GM19397 (cell line): Measurements from ENCODE around the gene LRRC10.
A peak's percentile ranks its signal among the peaks of the same experiment; 100 is the strongest.
"Not testable (repeated sequence)": the region's sequence is repeated elsewhere in the genome, so short reads cannot be mapped to it uniquely, and the experiment has no call there.

ENCODE experiments used
- ATAC-seq: cut with Tn5 transposase; IDR thresholded peaks from one replicate; pipeline ENCODE4 v1.9.1; 2021; ENCODE audit warnings: mild to moderate bottlenecking, moderate library complexity; ENCODE audit not compliant: unreplicated experiment

The LRRC10 gene

DNA sequence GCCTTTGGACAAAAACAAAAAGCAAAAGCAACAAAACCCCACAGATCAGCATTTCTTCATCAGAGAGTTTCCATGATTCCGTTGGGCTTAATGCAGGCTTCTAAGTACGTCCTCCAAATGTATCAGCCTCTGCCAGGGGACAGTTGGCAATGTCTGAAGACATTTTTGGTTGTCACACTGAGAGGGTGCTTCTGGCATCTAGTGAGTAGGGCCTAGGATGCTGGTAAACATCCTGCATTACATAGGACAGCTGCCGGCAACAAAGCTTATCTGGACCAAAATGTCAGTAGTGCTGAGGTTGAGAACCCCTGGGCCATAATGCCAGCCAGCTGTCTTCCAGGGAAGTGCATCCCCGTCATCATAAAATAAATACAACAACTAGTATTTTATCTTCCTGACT, 9.4 kb upstream of the LRRC10 start:
- ATAC-seq = no peak

DNA sequence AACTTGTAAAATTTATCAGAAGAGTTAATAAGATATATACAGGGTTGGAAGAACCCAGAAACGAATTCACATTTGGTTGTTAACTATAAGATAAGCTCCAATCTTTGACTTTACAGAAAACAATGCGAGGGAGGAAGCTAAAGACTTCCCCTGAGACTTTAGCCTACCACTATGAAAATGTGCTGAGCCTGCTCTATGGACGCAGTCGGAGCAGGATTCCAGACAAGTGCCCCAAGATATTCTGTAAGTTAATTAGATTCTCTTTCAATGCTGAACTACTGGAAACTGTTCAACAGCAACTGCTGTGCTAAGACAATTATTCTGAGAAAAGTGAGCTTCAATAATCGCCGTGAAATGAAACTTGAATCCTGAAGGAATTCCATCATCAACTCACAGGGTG, 8.3 kb upstream of the LRRC10 start:
- no peak for ATAC-seq

DNA sequence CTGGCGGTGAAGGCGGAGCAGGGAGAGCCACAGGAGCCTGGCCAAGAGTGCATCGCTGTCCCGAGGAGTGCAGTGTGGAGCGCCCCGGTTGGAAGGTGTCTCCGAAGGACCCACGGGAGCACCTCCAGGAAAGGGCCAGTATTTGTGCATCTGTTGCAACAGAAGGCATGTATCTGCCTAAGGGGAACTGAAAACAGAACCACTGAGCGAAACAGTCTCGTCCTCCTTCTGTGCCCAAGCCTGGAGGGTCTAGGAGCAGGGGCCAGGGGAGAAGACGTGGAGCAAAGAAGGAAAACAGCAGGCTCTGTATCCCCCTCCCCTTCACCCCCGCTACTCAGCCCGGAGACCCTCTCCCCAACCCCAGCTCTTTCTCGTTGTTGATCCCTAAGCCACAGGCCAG, 5.3 kb upstream of the LRRC10 start:
- no peak for ATAC-seq

DNA sequence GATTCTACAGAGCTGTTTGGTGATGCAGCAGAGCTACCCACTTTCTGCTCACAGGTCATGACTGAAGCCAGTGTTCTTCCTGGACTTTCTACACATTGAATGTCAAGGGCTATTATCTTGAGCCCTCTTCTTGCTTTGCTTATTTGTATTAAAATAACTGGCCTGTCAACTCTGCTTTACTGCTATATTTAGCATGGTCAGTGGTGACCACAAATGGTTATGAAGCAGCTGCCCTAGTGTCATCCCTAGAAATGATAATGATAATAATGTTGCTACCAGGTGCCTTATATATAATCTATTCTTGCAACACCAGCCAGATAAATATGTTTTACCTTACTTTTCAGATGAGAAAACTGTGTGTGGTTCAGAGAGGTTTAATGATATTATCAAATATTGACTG, 2.6 kb upstream of the LRRC10 start:
- ATAC-seq = no peak

DNA sequence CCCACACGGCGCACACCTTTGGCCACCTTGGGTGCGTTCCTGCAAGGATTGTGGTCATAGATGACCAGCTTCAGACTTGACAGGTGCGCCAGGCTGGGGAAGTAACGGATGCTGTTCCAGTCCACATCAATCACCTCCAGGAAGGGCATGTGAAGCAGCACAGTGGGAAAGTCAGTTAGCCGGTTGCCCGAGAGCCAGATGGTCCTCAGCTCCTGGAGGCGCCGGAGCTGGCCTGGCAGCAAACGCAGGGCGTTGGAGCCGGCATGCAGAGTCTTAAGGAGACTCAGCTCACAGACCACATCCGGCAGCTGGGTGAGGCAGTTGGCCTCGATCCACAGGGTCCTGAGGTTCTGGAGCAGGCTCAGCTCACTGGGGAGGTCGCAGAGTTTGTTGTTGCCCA, 581 bp downstream of the LRRC10 start:
- ATAC-seq = no peak

DNA sequence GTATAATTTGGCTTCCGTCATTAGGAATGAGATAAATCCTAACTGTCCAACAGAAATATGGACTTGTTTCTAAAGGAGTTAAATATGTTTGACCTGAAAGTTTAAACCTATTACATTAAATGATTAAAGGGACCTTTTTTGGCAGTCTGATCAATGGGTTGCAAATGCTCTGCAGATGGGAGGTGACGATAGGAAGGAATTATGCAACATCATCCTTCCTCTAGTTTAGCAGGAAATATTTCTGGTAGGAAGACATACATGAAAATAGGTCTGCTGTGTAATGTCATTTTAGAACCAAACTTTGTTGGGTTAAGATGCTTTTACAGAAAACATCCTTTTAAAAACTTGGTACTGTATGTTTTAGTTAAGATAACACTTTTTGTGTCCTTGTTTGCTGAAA, 2.6 kb downstream of the LRRC10 start:
- no peak for ATAC-seq

DNA sequence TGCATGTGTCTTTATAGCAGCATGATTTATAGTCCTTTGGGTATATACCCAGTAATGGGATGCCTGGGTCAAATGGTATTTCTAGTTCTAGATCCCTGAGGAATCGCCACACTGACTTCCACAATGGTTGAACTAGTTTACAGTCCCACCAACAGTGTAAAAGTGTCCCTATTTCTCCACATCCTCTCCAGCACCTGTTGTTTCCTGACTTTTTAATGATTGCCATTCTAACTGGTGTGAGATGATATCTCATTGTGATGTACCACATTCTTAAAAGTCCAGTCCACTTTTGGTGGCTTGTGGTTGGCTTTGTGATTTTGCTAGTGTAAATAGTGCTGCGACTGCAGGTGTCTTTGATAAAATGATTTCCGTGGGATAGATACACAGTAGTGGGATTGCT, 6.4 kb downstream of the LRRC10 start:
- not testable (repeated sequence) for ATAC-seq

DNA sequence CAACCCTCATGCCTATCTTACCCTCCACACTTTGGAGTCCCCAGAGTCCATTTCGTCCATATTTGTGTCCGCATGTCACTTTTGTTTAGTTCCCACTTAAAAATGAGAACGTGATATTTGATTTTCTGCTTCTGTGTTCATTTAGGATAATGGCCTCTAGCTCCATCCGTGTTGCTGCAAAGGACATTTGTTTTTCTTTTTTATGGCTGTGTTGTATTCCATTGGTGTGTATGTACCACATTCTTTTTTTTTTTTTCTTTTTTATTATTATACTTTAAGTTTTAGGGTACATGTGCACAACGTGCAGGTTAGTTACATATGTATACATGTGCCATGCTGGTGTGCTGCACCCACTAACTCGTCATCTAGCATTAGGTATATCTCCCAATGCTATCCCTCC, 7.2 kb downstream of the LRRC10 start:
- not testable (repeated sequence) for ATAC-seq

DNA sequence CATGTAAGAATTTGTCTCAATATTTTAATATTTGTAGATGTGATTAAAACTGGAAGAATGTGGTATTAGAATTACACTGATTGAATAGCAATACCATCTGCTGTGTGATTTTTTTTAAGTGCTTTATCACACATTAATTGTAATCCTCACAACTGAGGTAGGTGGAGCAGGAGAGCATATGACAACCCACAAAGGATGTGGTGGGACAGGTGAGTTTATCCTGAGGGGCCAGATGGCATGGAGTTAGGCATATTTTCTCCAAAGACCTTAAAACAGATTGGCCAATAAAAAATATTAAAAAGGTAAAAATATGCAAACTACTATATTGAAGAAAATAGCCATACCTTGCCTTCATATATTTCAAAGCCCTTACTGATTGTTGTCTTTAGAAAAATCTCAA, 7.8 kb downstream of the LRRC10 start:
- ATAC-seq = no peak

DNA sequence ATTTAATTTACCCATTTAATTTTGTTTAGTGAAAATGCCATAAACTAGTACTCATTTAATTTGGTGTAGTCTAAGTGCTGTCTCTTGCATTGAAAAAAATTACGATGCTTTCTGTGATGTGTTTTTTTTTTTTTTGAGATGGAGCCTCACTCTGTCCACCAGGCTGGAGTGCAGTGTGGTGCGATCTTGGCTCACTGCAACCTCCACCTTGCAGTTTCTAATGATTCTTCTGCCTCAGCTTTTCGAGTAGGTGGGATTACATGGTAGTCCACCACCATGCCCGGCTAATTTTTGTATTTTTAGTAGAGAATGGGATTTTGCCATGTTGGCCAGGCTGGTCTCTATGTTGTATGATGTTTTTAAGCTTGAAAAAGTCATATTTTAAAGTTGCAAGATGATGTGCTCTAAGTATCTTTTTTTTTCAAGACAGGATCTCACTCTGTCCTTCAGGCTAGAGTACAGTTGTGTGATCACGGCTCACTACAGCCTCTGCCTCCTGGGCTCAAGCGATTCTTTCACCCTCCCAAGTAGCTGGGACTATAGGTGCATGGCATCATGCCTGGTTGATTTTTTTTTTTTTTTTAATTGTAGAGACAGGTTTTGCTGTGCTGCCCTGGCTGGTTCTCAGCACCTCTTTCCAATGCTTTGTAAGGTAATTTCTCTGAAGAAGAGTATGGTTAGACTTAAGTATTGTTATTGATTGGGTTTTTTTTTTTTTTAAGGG, 8.6 kb downstream of the LRRC10 start:
- no peak for ATAC-seq

DNA sequence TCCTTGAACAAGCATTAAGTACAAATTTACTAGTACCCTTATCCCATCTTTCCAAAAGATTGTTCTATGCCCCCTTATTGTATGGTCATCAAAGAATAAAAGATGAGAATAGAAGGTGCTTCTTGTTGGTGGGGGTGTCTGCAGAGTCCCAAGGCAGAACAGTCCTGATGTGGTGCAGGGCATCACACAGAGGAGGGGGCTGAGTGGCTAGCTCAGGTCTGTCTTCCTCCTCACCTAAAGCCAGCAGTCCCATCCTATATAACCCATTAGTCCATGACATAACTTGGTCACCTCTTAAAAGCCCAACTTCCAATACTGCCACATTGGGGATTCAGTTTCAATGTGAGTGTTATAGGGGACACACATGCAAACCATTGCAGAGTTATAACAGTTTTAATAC, 9.9 kb downstream of the LRRC10 start:
- ATAC-seq = no peak

DNA sequence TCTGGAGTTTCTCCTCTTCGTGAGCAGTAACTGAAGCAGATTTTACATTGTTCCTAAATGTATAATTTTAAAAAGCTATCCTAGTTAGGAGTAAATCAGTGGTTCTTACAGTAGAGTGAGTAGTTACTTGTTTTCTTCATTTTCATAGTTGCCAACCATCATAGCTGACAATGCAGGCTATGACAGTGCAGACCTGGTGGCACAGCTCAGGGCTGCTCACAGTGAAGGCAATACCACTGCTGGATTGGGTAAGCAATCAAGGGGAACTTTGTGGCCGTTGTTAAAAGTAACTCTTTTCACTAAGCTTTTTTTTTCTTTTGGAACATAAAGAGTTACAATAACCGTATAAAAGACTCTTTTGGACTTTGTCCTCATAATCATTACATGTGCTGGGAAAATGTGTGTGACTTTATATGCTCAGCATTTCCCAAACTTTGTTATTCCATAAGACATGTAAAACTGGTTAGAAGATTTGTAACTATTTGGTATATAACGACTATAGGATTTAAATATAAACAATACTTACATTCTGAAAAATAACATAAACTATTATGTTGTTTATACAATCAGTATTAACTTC, 12.4 kb downstream of the LRRC10 start:
- ATAC-seq = no peak

DNA sequence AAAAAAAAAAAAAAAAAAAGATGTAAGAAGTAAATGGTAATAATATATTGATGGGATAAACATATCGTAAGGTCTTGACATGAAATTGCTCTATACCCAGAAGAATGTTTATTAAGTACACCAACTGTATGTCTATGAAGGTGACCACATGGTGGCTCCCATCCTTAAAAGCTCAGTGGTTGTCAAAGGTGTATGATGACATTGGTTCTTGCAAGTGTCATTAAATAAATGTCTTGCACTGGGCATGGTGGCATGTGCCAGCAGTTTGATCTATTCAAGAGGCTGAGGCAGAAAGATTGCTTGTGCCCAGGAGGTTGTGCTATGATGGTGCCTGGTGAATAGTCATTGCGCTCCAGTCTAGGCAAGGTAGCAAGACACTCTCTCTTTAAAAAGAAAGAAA, 15.0 kb downstream of the LRRC10 start:
- no peak for ATAC-seq

DNA sequence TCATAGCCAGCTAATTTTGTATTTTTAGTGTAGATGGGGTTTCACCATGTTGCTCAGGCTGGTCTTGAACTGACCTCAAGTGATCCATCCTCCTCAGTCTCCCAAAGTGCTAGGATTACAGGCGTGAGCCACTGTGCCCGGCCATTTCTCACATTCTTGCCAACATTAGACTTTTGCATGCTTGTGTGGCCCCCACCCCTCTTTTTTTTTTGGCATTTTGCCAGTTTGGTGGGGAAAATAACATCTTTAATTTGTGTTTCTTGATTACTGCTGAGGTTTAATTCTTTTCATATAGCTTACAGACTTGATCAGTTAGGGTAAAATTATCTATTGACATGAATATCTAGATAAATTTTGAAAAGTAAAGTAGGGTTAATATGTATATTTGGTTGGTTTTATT, 21.6 kb downstream of the LRRC10 start:
- ATAC-seq = no peak

DNA sequence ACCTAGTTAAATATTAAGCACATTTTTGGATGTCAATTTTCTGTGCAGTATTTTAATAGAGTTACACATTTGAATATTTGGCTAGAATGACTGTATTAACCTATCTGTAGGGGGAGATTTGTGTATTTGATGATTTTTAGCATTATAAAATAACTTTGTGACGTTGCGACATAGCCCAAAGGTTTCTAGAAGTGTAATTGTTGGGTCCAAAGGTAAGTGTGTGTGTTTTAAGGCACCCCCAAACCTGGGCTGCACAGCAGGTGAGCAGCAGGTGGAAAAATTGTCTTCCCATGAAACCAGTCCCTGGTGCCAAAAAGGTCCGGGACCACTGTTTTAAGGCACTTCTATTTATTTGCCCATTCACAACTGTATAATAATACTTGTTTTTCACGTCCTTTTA, 22.2 kb downstream of the LRRC10 start:
- no peak for ATAC-seq

DNA sequence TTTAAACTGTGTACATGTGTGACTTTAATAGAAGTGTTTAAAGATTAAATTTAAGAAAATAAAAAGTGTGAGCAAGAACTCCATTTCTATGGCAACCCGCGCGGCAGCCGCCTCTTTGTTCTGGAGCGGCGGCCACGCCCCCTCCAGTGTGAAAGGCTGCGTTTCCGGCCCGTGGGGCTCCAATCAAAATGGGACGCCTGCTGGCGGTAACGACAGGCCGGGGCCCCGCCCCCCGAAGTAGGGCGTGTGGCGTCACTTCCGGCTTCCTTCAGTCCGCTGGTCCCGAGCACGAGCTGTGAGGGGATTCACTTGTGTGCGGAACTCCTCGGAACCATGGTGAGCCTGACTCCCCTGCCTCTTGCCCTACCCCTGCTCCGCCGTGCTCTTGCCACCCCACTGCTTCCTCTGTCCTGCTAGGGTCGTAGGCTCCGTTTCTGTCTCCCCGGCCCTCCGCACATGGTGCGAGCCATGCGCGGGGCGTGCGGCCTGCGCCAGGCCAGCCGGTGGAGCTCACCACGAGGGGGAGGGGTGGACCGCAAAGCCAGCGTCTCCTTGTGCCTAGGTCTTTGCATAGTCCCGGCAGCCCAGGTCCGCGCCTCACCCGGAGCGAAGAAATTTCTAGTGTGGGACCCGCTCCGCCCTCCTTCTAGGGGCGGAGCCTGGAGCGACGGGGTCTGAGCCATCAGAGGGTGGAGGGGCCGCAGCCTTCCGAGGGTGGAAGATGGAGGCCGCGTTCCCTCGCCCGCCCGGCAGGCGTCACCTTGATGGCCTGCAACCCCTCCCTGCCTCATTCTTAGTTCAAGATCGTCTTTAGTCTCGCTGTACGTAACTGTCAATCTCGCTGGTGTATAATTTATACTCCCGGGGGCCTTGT, 25.3 kb downstream of the LRRC10 start, which contains the start of gene CCT2:
Gene CCT2, plus strand, starts transcription at position 271 of the 874 bp plus-strand sequence. Its CDS starts 63 bp downstream, at position 334.
- ATAC-seq = peak; percentile 96

DNA sequence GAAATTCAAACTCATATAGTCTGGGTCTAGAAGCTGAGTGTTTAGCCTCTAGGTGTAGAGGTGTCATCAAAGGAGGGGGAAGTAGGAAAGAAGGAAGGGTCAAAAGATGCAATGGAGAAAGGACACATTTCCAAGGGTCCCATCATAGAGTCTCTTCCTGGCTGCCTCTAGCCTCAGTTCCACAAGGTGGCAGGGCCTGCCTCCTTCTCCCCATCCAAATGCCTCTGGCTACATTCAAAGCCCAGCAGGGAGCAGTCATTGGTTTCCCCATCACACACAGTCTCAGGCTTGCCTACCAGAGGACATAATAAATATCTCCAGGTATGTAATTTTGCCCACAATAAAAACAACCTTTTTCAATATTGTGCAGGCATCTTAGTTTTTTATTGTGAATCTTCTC, 27.5 kb downstream of the LRRC10 start:
- ATAC-seq = no peak

DNA sequence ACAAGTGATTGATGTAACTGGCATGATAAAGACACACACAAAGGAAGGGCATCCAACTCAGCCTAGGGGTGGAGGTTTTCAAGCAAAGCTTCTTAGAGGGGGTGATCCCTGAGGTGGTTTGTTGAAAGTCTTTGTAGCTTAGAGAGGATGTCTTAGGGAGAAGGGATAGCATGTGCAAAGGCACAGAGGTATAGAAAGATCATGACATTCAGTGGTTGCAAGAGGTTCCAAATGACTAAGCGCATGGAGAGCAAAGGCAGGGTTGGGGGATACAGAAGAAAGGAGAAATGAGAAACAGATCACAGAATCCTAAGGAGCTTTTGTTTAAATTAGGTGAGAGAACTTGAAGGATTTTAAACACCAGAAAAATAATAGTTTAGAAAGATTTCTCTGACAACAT, 30.6 kb downstream of the LRRC10 start:
- ATAC-seq = no peak

DNA sequence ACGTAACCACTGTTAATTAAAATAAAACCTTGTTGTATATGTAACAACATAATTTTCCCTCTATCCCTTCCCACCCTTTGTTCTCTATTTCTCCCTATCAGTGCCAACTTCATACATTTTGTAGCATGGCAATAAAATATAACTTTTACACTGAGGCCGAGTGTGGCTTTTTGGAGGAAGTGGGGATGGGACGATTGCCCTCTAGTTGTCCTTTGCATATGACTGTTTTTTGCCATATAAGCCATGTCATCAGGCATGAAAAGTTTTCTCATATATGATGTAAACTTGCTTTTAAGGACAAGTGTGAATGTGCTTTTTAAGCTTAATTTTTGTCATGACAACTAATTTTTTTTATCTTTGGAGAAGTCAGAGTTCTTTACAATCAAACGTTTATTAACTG, 31.7 kb downstream of the LRRC10 start:
- no peak for ATAC-seq

DNA sequence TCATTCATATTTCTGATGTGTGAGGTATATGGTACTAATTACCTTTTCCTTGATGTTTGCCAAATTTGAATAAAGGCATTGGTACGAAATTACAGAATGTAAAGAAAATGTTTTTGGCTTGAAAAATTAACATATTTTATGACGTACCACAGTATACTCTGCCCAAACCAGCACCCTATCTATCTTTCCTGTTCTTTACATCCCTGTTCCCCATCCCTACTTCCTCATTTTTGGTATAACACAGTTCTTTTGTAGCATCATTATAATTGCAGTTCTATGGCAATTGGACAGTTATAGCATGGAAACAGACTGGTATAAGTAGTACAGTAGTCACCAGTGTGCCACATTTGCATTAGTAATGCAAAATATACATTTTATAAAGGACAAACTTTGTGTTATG, 32.4 kb downstream of the LRRC10 start:
- no peak for ATAC-seq

DNA sequence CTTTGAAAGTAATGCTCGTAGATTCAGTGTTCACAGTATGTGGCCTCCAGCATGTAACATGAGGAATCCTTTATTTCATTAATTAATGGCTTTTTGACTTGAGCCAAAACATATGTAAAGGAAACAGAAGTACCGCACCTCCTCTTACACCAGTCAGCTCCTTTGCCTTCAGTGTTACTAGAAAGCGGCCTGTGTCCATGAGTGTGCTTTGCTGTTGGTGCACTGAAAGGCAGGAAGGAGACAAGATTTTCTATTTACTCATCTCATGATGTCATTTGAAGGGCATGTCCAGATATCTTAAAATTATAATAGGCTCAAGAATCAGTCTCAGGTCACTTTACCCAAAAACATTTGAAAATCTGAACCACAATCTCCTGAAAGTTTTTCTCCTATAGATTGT, 35.4 kb downstream of the LRRC10 start:
- ATAC-seq = no peak
